Endothelial cell of umbilical vein (primary cell): ENCODE measurements around the gene DAB1.

ENCODE experiments used
- EZH2 ChIP-seq: IDR thresholded peaks from 2 replicates; pipeline ENCODE4 v1.6.1; 2012; ENCODE audit warnings: borderline replicate concordance, low read depth, mild to moderate bottlenecking, moderate library complexity, low read length, inconsistent platforms; ENCODE audit not compliant: severe bottlenecking
- FOS ChIP-seq: IDR thresholded peaks from 2 replicates; pipeline ENCODE4 v1.6.1; 2011; ENCODE audit warnings: mild to moderate bottlenecking, low read length, moderate library complexity, borderline replicate concordance; ENCODE audit not compliant: insufficient read depth
- GATA2 ChIP-seq: IDR thresholded peaks from 2 replicates; pipeline ENCODE4 v1.7.0; 2011; ENCODE audit warnings: low read depth, mild to moderate bottlenecking, moderate library complexity, mixed read lengths, low read length; ENCODE audit not compliant: insufficient read length, insufficient read depth
- JUN ChIP-seq: IDR thresholded peaks from 2 replicates; pipeline ENCODE4 v1.6.1; 2011; ENCODE audit warnings: borderline replicate concordance, low read depth; ENCODE audit not compliant: insufficient read length, insufficient read depth
- MYC ChIP-seq: IDR thresholded peaks from one replicate; pipeline ENCODE4 v1.6.1; 2011; ENCODE audit warnings: mild to moderate bottlenecking, low read depth, low read length
- POLR2A ChIP-seq: IDR thresholded peaks from 2 replicates; pipeline ENCODE4 v1.6.1; 2012; ENCODE audit warnings: low read depth, mild to moderate bottlenecking, control low read depth, low read length
- POLR2AphosphoS5 ChIP-seq: IDR thresholded peaks from 2 replicates; pipeline ENCODE4 v1.6.1; 2012; ENCODE audit warnings: low read depth, mild to moderate bottlenecking, control low read depth, low read length, moderate library complexity; ENCODE audit not compliant: insufficient read depth
- TF ChIP-seq, protein P1 (sequence below), 2 donors: IDR thresholded peaks; 1 replicate in 1 of 2; 2 replicates in 1 of 2; pipeline ENCODE4 v1.5.1; 2011; ENCODE audit warnings: low read length in 2 of 2, mild to moderate bottlenecking in 2 of 2, moderate library complexity in 2 of 2, control low read depth in 1 of 2, inconsistent platforms in 1 of 2, low read depth in 1 of 2; ENCODE audit not compliant: insufficient read depth in 1 of 2; ENCODE audit errors: extremely low read depth in 1 of 2
- TF ChIP-seq, protein P2 (sequence below): IDR thresholded peaks from 2 replicates; pipeline ENCODE4 v1.6.1; 2011; ENCODE audit not compliant: insufficient read depth, insufficient read length

DNA sequence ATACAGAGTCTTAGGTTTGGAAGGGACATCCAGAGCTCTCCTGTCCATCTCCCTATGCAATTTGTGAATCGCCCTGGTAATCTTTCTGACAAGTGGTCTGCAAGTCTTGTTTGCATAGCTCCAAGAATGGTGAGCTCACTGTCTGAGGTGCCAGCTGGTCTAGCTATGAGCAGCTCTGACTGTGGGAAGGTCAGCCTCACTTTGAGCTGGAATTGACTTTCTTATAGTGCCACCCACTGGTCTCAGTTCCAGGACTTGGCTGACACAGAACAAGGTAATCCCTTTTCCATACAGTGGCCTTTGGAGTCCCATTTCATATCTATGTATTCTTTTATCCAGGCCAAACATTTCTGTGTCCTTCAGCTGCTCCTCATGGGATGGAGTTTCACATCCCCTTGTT, 362.5 kb downstream of the DAB1 start:
- TF ChIP-seq, protein P1, sequence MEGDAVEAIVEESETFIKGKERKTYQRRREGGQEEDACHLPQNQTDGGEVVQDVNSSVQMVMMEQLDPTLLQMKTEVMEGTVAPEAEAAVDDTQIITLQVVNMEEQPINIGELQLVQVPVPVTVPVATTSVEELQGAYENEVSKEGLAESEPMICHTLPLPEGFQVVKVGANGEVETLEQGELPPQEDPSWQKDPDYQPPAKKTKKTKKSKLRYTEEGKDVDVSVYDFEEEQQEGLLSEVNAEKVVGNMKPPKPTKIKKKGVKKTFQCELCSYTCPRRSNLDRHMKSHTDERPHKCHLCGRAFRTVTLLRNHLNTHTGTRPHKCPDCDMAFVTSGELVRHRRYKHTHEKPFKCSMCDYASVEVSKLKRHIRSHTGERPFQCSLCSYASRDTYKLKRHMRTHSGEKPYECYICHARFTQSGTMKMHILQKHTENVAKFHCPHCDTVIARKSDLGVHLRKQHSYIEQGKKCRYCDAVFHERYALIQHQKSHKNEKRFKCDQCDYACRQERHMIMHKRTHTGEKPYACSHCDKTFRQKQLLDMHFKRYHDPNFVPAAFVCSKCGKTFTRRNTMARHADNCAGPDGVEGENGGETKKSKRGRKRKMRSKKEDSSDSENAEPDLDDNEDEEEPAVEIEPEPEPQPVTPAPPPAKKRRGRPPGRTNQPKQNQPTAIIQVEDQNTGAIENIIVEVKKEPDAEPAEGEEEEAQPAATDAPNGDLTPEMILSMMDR (IDR thresholded peaks at IDR 0.05; ENCODE audit: extremely low read depth in 1 of 2, insufficient read depth in 1 of 2, low read depth in 1 of 2, low read length in 2 of 2) = no peak
- TF ChIP-seq JUN (no peak), FOS (no peak), EZH2 (no peak), POLR2A (no peak), MYC (no peak), GATA2 (no peak), POLR2AphosphoS5 (no peak)
- TF ChIP-seq, protein P2, sequence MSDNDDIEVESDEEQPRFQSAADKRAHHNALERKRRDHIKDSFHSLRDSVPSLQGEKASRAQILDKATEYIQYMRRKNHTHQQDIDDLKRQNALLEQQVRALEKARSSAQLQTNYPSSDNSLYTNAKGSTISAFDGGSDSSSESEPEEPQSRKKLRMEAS = no peak
